Measurements from ENCODE around the gene WNT16.
"Not testable (repeated sequence)": the region's sequence is repeated elsewhere in the genome, so short reads cannot be mapped to it uniquely, and the experiment has no call there.

WNT16 gene

DNA sequence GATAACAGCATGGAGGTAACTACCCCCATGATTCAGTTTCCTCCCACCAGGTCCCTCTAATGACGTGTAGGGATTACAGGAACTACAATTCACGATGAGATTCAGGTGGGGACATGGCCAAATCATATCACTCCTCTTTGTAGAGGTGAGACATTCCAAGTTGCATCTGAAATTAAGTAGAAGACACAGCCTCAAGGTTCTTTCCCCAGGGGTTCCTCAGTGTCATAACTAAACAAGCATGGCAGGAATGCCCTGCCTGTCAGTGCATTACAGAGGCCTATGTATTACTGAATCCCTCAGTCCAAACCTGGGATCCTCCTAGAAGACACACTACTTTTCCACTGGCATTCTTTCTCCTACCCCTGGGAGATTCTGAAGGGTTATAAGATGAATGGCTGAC lies 42.6 kb upstream of the WNT16 start:
- no peak for DNase-seq (ENCODE audit: low spot score)
- TF ChIP-seq, protein P1, sequence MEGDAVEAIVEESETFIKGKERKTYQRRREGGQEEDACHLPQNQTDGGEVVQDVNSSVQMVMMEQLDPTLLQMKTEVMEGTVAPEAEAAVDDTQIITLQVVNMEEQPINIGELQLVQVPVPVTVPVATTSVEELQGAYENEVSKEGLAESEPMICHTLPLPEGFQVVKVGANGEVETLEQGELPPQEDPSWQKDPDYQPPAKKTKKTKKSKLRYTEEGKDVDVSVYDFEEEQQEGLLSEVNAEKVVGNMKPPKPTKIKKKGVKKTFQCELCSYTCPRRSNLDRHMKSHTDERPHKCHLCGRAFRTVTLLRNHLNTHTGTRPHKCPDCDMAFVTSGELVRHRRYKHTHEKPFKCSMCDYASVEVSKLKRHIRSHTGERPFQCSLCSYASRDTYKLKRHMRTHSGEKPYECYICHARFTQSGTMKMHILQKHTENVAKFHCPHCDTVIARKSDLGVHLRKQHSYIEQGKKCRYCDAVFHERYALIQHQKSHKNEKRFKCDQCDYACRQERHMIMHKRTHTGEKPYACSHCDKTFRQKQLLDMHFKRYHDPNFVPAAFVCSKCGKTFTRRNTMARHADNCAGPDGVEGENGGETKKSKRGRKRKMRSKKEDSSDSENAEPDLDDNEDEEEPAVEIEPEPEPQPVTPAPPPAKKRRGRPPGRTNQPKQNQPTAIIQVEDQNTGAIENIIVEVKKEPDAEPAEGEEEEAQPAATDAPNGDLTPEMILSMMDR (IDR thresholded peaks at IDR 0.05; ENCODE audit: borderline replicate concordance, control extremely low read depth, extremely low read depth, insufficient read depth, missing control alignments), result no peak
- in situ Hi-C loops (cut with MboI; ENCODE audit: low sequenced_read_pairs, unreplicated experiment), result no loop called here

DNA sequence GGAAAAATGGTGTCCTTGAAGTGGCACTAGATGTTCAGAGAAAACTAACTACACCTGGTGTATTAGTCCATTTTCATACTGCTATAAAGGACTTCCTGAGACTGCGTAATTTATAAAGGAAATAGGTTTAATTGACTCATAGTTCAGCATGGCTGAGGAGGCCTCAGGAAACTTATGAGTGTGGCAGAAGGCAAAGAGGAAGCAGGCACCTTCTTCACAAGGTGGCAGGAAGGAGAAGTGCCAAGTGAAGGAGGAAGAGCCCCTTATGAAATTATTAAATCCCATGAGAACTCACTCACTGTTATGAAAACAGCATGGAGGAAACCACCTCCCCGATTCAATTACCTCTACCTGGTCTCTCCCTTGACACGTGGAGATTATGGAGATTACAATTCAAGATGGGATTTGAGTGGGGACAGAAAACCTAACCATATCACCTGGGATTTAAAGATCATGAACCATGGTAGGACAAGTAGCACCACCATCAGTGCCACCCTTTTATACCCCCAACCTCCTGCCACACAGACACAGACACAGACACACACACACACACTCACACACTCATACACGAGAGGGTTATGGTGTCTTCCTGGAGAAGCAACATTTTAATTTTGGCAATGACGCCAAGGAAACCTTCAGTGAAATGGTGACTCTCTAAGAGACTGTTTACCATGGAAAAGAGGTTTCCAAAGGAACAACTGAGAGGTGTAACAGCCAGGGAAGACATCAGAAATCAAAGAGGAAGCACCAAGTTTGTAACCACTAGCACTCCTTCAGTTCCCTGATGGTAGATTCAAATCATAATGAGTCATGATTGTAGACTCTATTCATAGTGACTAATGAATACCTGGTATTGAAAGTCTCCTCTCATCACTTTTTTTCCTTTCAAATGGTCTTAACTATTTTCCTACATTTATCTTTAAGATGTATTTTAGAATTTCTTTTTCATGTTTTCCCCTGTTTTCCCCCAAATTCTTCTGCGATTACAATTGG lies 41.8 kb upstream of the WNT16 start:
- in situ Hi-C loops (cut with MboI; ENCODE audit: low sequenced_read_pairs, unreplicated experiment), result no loop called here

DNA sequence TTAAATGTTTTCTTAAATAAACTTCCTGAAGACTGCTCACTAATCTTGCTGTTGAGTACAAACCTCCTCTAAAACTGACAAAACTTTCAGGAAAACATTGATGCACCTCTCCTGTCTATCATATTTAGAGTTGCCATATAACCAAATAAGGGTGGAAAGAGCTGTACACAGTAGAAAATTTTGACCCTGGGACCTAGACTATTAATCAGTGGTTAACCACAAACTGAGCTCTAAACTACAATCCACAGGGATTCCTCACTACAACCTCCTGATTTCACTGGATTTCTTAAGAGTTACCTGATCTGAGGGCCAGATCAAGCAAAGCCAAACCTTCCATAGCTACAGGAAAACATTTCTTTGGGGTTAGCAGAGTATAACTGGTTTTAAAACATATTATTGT lies 39.9 kb upstream of the WNT16 start:
- TF ChIP-seq, protein P1 (IDR thresholded peaks at IDR 0.05; ENCODE audit: borderline replicate concordance, control extremely low read depth, extremely low read depth, insufficient read depth, missing control alignments), result no peak
- no peak for DNase-seq (ENCODE audit: low spot score)
- in situ Hi-C loops (cut with MboI; ENCODE audit: low sequenced_read_pairs, unreplicated experiment), result no loop called here

More for the DNA sequence above, 41.8 kb upstream of the WNT16 start:
- TF ChIP-seq, protein P1 (IDR thresholded peaks at IDR 0.05; ENCODE audit: borderline replicate concordance, control extremely low read depth, extremely low read depth, insufficient read depth, missing control alignments), result no peak
- no peak for DNase-seq (ENCODE audit: low spot score)

DNA sequence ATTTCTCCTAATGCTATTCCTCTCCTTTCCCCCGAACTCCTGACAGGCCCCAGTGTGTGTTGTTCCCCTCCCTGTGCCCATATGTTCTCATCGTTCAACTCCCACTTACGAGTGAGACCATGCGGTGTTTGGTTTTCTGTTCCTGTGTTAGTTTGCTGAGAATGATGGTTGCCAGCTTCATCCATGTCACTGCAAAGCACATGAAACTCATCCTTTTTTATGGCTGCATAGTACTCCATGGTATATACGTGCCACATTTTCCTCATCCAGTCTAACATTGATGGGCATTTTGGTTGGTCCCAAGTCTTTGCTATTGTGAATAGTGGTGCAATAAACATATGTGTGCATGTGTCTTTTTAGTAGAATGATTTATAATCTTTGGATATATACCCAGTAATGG lies 38.9 kb upstream of the WNT16 start:
- DNase-seq (ENCODE audit: low spot score); in situ Hi-C loops (cut with MboI; ENCODE audit: low sequenced_read_pairs, unreplicated experiment): not testable (repeated sequence)

DNA sequence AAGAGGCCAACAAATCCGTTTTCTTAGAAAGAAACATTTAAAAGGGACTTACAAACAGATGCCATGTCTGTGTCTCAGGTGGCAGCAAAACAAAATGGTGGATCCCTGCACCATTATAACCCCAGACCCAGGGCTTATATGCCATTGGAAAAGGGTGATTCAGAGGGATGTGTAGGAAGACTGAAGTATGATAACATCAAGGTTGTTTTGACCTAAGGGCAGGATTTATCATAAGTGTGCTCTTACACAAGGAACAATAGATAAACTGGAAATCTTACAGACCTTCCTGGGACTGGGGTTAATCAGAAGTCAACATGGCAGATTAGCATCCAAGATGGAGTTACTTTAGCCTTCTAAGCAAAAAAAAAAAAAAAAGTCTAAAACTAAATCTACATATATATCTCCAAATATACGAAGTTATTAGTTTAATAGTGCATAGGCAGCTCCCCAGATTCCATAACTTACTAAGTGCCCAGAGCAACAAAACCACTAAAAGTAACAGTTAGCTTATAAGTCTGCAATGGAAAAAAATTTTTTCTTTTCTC lies 34.3 kb upstream of the WNT16 start:
- TF ChIP-seq, protein P1 (IDR thresholded peaks at IDR 0.05; ENCODE audit: borderline replicate concordance, control extremely low read depth, extremely low read depth, insufficient read depth, missing control alignments), result no peak
- no peak for DNase-seq (ENCODE audit: low spot score)

DNA sequence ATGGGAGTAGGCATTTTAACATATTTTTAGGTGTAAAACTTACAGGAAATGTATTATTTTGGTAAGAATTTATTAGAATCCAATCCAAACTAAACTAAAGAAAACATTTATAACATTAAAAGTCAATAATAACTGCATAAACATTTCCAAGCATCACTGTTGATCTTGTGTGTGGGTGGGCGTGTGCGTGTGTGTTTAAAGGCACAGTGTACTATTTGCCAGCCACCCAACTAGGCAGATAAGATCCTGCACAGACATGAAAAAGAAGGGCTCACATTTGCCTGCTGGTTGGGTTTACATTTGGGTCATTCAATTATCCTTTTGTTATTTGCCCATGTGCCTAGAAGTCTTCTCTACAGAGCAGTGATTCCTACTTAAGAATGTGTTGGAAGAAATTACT lies 31.0 kb upstream of the WNT16 start:
- in situ Hi-C loops (cut with MboI; ENCODE audit: low sequenced_read_pairs, unreplicated experiment), result no loop called here
- TF ChIP-seq, protein P1 (IDR thresholded peaks at IDR 0.05; ENCODE audit: borderline replicate concordance, control extremely low read depth, extremely low read depth, insufficient read depth, missing control alignments), result no peak
- no peak for DNase-seq (ENCODE audit: low spot score)

More for the DNA sequence above, 34.3 kb upstream of the WNT16 start:
- in situ Hi-C loops (cut with MboI; ENCODE audit: low sequenced_read_pairs, unreplicated experiment), result no loop called here

DNA sequence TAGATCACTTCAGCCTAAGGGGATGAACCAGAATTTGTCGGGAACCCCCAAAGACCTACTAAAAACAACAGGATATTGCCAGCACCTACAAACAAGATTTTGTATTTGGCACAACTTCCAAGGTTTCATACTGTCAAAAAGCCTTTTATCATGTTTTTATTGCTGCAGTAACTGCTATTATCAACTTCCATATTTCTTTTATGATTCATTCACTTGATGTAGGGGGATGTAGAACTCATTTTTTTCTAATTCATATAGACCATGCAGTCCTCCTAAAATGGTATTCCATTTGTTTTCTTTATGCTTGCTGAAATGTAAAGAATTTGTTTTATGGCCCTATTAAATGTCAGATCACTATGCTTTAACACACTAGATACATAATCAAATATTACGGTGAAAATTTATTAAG lies 30.0 kb upstream of the WNT16 start:
- no peak for DNase-seq (ENCODE audit: low spot score)
- in situ Hi-C loops (cut with MboI; ENCODE audit: low sequenced_read_pairs, unreplicated experiment), result no loop called here
- TF ChIP-seq, protein P1 (IDR thresholded peaks at IDR 0.05; ENCODE audit: borderline replicate concordance, control extremely low read depth, extremely low read depth, insufficient read depth, missing control alignments), result no peak

Data from GM13976 (cell line).